OCI-LY3 (cell line): ENCODE data around the gene ERCC2.
"Not testable (repeated sequence)": the region's sequence is repeated elsewhere in the genome, so short reads cannot be mapped to it uniquely, and the experiment has no call there.

Experiments
- H2AFZ ChIP-seq: fragments of 200-600, 300-600 bp; shearing (Covaris generic); 2 replicates; pipeline ENCODE4 v1.6.0; 2014; ENCODE audit warnings: antibody characterized with exemption, low read depth, low read length
- H3K27ac ChIP-seq: fragments of 200-600, 300-600 bp; sonication (generic); 2 replicates; pipeline ENCODE4 v1.5.1; 2014; ENCODE audit warnings: mild to moderate bottlenecking, low read length, moderate library complexity, mixed read lengths
- H3K27me3 ChIP-seq: fragments of 200-600, 300-600 bp; sonication (generic); 2 replicates; pipeline ENCODE4 v1.6.1; 2014; ENCODE audit warnings: low read depth, low read length, mixed read lengths
- H3K36me3 ChIP-seq: fragments of 200-600, 300-600 bp; sonication (generic); replicated peaks from 2 replicates; pipeline ENCODE3; 2014; ENCODE audit warnings: low read depth, low read length, mixed read lengths
- H3K4me1 ChIP-seq: fragments of 300-600, 200-600 bp; sonication (generic); 2 replicates; pipeline ENCODE4 v1.6.1; 2014; ENCODE audit warnings: low read length, mixed read lengths
- H3K4me2 ChIP-seq: fragments of 200-600, 300-600 bp; sonication (generic); 2 replicates; pipeline ENCODE4 v1.6.1; 2014; ENCODE audit warnings: low read length, mixed read lengths
- H3K4me3 ChIP-seq: fragments of 300-600, 200-600 bp; sonication (generic); 2 replicates; pipeline ENCODE4 v1.5.1; 2014; ENCODE audit warnings: antibody characterized with exemption, mild to moderate bottlenecking, low read length, moderate library complexity
- H3K79me2 ChIP-seq: fragments of 300-600, 200-600 bp; shearing (Covaris generic); 2 replicates; pipeline ENCODE4 v1.6.1; 2014; ENCODE audit warnings: mild to moderate bottlenecking, low read length, mixed read lengths
- H3K9ac ChIP-seq: fragments of 300-600, 200-600 bp; shearing (Covaris generic); 2 replicates; pipeline ENCODE4 v1.6.0; 2014; ENCODE audit warnings: mild to moderate bottlenecking, low read length, moderate library complexity
- H3K9me3 ChIP-seq: fragments of 200-600, 300-600 bp; shearing (Covaris generic); 2 replicates; pipeline ENCODE4 v1.6.1; 2014; ENCODE audit warnings: low read length, mixed read lengths; ENCODE audit not compliant: insufficient read depth
- H4K20me1 ChIP-seq: fragments of 200-600, 300-600 bp; sonication (generic); 2 replicates; pipeline ENCODE4 v1.6.1; 2016; ENCODE audit warnings: low read length, mixed read lengths; ENCODE audit not compliant: insufficient read depth
- EZH2phosphoT487 ChIP-seq: fragments of 200-600 bp; shearing (Covaris generic); IDR thresholded peaks from 2 replicates; pipeline ENCODE4 v1.6.1; 2018; ENCODE audit warnings: antibody characterized with exemption, mixed run types, low read depth
- TF ChIP-seq, protein P1 (sequence below): fragments of 200-600, 300-600 bp; sonication (generic); IDR thresholded peaks from 2 replicates; pipeline ENCODE4 v1.5.1; 2014; ENCODE audit warnings: antibody characterized with exemption, low read length, low read depth

ERCC2 gene

DNA sequence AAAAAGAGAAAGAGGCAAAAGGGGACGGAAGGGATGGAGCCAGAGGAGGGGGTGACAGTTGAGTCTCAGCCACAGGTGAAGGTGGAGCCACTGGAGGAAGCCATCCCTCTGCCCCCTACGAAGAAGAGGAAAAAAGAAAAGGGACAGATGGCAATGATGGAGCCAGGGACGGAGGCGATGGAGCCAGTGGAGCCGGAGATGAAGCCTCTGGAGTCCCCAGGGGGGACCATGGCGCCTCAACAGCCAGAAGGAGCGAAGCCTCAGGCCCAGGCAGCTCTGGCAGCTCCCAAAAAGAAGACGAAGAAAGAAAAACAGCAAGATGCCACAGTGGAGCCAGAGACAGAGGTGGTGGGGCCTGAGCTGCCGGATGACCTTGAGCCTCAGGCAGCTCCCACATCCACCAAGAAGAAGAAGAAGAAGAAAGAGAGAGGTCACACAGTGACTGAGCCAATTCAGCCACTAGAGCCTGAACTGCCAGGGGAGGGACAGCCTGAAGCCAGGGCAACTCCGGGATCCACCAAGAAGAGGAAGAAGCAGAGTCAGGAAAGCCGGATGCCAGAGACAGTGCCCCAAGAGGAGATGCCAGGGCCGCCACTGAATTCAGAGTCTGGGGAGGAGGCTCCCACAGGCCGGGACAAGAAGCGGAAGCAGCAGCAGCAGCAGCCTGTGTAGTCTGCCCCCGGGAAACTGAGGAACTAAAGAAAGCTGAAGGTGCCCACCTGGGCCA, 38.6 kb upstream of the ERCC2 start:
- Histone ChIP-seq H3K27me3 (peaks cover 8% of the 10 kb centered on the region), H2AFZ (no peak overlapping the region), H3K4me2 (no peak overlapping the region), H3K9me3 (no peaks in the 10 kb centered on the region), H4K20me1 (no peaks in the 10 kb centered on the region), H3K4me1 (peaks cover 17% of the 10 kb centered on the region), H3K36me3 (peaks cover 14% of the 10 kb centered on the region), H3K79me2 (peaks cover 28% of the 10 kb centered on the region), H3K4me3 (no peak overlapping the region), H3K27ac (no peak overlapping the region), H3K9ac (no peak overlapping the region)
- no peak for TF ChIP-seq EZH2phosphoT487
- TF ChIP-seq, protein P1, sequence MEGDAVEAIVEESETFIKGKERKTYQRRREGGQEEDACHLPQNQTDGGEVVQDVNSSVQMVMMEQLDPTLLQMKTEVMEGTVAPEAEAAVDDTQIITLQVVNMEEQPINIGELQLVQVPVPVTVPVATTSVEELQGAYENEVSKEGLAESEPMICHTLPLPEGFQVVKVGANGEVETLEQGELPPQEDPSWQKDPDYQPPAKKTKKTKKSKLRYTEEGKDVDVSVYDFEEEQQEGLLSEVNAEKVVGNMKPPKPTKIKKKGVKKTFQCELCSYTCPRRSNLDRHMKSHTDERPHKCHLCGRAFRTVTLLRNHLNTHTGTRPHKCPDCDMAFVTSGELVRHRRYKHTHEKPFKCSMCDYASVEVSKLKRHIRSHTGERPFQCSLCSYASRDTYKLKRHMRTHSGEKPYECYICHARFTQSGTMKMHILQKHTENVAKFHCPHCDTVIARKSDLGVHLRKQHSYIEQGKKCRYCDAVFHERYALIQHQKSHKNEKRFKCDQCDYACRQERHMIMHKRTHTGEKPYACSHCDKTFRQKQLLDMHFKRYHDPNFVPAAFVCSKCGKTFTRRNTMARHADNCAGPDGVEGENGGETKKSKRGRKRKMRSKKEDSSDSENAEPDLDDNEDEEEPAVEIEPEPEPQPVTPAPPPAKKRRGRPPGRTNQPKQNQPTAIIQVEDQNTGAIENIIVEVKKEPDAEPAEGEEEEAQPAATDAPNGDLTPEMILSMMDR, result no peak

DNA sequence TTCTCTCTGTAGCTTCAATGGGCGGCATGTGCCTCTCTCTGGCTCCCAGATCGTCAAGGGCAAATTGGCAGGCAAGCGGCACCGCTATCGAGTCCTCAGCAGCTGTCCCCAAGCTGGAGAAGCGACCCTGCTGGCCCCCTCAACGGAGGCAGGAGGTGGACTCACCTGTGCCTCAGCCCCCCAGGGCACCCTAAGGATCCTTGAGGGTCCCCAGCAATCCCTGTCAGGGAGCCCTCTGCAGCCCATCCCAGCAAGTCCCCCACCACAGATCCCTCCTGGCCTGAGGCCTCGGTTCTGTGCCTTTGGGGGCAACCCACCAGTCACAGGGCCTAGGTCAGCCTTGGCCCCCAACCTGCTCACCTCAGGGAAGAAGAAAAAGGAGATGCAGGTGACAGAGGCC, 37.7 kb upstream of the ERCC2 start:
- H4K20me1 ChIP-seq, result no peaks in the 10 kb centered on the region
- TF ChIP-seq, protein P1, result no peak
- no peak for TF ChIP-seq EZH2phosphoT487
- H3K79me2 ChIP-seq, result peaks cover 28% of the 10 kb centered on the region
- H3K4me3 ChIP-seq, result no peak overlapping the region
- H3K4me2 ChIP-seq, result no peak overlapping the region
- no peak overlapping the region for H2AFZ ChIP-seq
- H3K9me3 ChIP-seq, result no peaks in the 10 kb centered on the region
- H3K9ac ChIP-seq, result no peak overlapping the region
- H3K4me1 ChIP-seq, result peaks cover 24% of the 10 kb centered on the region
- H3K27me3 ChIP-seq, result peaks cover 17% of the 10 kb centered on the region
- H3K27ac ChIP-seq, result no peak overlapping the region
- H3K36me3 ChIP-seq, result peaks cover 13% of the 10 kb centered on the region

DNA sequence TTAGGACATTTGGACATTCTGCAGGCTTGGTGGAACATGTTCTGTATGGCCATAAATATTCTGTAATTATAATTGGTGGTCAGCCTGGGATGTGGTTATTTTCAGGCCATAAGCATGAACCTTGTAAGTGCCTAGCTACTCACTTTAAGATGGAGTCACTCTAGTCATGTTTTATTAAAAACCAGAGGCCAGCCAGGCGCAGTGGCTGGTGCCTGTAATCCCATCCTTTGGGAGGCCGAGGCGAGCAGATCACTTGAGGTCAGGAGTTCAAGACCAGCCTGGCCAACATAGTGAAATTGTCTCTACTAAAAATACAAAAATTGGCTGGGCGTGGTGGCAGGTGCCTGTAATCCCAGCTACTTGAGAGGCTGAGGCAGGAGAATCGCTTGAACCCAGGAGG, 37.2 kb upstream of the ERCC2 start:
- Histone ChIP-seq H3K4me1 (peaks cover 29% of the 10 kb centered on the region), H3K4me2 (peak overlapping the region; percentile 92), H3K79me2 (peaks cover 28% of the 10 kb centered on the region), H3K4me3 (peak overlapping the region; percentile 80), H3K9ac (peak overlapping the region; percentile 88), H3K27me3 (peaks cover 22% of the 10 kb centered on the region)
- not testable (repeated sequence) for H3K36me3 ChIP-seq, H3K9me3 ChIP-seq, H4K20me1 ChIP-seq, H3K27ac ChIP-seq, H2AFZ ChIP-seq

DNA sequence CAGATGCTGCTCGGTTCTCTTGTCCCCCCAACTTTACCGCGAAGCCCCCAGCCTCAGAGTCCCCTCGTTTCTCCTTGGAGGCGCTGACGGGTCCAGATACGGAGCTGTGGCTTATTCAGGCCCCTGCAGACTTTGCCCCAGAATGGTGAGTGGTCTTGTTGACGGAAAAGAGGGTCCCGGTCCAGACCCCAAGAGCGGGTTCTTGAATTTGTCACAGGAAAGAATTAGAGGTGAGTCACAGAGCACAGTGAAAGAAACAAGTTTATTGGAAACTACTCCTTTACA, 36.7 kb upstream of the ERCC2 start:
- no peaks in the 10 kb centered on the region for H3K9me3 ChIP-seq
- H3K27ac ChIP-seq, result peak overlapping the region; percentile 74; the same call in 1 of the 2 replicates
- peak overlapping the region; percentile 92 for H3K4me2 ChIP-seq
- peaks cover 31% of the 10 kb centered on the region for H3K4me1 ChIP-seq
- no peak overlapping the region for H2AFZ ChIP-seq
- no peak for TF ChIP-seq EZH2phosphoT487
- TF ChIP-seq, protein P1, result no peak
- peak overlapping the region; percentile 80 for H3K4me3 ChIP-seq
- H3K36me3 ChIP-seq, result peaks cover 9% of the 10 kb centered on the region
- peaks cover 28% of the 10 kb centered on the region for H3K79me2 ChIP-seq
- H3K9ac ChIP-seq, result peak overlapping the region; percentile 88
- H3K27me3 ChIP-seq, result peaks cover 22% of the 10 kb centered on the region
- no peaks in the 10 kb centered on the region for H4K20me1 ChIP-seq
